GM15510 (cell line): ENCODE data around the gene HIVEP3.

Source experiments
- POLR2A ChIP-seq: IDR thresholded peaks from 3 replicates; pipeline ENCODE4 v1.6.1; 2011; ENCODE audit warnings: borderline replicate concordance; ENCODE audit not compliant: insufficient read length; ENCODE audit errors: extremely low read depth

Gene HIVEP3

DNA sequence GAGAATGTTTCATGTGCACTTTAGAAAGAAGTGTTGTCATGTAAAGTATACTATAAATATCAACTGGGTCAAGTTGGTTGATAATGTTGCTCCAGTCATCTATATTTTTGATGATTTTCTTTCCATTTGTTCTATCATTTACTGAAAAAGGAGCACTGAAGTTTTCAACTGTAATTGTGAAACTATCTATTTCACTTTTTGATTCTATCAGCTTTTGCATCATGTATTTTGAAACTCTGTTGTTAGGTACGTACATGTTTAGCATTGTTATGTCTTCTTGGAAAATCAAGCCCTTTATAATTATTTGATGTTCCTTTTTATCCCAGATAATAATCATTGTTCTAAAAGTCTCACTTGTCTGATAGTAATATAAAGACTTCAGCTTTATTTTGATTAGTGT, 14.4 kb upstream of the HIVEP3 start:
- TF ChIP-seq POLR2A = no peak

GRCh38 chr1:41931578-41931977, 12.9 kb upstream of the HIVEP3 start:
- TF ChIP-seq POLR2A = no peak

- TF ChIP-seq POLR2A = no peak
Observed at GRCh38 chr1:41927118-41927517, 8.4 kb upstream of the HIVEP3 start.

- no peak for TF ChIP-seq POLR2A
Observed at GRCh38 chr1:41925712-41926111, 7.0 kb upstream of the HIVEP3 start.

- TF ChIP-seq POLR2A = no peak
Observed at GRCh38 chr1:41924911-41925310, 6.2 kb upstream of the HIVEP3 start.

DNA sequence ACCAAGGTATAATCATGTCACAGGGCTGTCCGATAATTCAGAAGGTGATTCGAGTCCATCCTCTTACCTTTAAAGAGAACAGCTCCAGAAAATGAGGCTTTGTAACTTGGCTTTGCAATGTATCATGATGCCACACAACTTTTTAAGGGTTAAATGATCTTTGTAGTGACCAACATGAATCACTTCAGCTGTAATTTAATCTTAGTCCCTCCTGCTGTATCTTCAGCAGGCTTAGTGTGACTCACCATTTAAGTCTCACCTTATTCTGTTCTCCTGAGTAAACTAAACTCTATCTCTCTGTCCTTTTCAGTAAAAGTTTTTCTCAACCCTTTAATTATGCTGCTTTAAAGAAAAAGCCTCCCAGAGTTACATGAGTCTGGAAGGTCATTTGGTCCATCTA, 1.9 kb upstream of the HIVEP3 start:
- TF ChIP-seq POLR2A = no peak

DNA sequence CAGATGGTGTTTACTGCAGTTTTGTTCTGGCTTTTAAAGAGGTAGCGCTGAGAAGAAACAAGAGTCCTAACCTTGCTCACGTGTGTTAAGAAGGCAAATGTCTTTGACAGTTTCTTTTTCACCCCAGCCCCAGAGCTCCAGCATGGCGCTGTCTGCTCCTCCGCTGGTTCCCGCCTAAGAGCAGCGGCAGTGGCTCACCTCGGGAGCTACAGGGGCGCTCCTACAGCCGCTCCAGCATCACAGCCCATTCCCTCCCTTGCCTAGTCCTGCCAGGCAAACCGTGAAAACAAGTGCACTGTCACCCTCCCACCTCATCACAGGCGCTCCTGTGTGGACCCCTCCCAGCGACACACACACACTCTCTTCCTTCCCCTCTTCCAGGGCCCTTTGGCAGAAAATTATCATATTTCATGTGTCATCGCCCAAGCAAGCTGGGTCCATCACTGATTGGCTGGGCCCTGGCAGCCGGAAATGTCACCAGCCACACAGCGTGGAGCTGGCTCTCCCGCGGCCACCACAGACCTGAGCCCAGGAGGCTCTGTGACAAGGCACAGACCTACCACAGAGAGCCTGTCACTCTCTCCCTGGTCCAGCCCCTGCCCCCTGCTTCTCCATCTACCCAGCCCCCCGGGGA, 1.2 kb upstream of the HIVEP3 start:
- no peak for TF ChIP-seq POLR2A

- TF ChIP-seq POLR2A = no peak
Observed at GRCh38 chr1:41919131-41919530, 409 bp upstream of the HIVEP3 start.

DNA sequence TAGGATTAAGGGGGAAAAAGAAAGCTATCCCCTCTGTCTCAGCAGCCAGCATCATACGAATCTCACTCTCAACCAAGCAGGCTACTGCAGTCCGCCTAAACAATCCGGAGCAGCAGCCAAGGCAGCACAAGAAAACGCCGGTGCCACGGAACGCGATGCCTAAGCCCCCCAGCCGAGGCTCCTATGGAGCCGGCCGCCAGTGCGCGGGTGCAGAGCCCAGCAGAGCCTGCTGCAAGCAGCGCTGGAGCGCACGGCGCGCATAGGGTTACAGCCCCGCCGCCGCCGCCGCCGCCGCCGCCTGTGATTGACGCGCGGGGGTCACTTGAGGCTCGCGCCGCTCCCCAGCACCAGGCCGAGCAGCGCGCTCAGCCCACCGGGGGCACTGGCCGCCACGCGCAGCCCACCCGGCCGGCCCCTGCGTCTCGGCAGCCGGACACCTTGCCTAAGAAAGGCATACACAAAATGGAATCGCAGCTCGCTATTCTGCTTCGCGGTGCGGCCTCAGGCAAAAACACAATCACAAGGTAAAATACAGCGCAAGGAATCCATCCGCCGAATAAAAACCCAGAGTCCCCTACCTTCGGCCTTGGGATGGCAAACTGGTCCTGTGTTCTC, 780 bp downstream of the HIVEP3 start:
- TF ChIP-seq POLR2A = no peak

GRCh38 chr1:41917076-41917475, 1.6 kb downstream of the HIVEP3 start:
- no peak for TF ChIP-seq POLR2A

DNA sequence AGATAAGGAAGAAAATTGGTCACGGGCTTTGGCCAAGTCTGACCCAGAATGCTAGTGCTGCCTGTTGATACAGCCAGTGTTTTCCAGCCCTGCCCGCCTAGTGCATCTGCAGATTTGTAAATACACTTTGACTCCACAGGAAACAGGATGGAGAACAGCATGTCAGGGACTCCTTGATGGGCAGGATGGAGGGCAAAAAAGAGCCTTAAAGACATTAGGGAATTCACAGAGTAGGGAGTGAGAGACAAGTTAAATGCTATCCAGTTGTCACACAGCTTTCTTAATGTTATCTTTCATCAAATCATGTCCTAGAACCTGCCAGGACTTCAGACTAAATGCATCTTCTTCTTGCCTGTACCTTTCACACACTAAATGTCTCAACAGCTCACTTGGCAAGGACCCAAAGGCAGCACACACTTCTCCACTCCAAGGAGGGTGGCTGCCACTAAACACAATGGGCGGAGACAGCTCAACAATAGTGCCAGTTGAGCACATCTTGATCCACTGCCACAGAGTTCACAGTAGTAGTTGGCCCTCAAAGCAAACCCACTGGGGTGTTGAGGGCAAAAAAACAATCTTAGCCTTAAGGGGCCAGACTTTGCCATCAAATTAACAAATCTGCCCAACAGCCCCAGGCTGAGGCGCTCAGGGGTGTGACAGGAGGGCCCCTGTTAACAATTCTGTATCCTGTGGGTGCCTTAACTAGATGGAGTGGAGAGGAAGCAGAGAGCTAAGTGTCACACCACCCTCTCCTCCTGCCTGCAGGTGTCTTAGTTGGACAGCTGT, 2.7 kb downstream of the HIVEP3 start:
- no peak for TF ChIP-seq POLR2A

DNA sequence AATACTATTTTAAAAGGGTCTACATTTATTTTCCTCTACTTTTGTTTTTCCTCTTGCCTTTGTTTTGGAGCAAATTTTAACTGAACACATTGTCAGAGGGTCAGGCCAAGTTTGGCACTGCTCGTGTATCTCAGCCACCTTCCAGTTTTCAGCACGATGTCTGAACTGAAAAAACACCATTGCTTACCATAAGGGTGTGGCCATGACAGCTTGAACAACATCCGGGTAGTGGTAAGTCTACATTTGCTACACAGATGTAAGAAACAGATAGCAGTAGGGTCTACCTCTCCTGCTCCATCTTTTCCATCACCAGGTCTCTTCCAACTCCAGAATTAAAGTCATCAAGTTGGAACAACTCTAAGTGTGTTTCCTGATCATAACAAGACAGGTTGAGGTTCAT, 4.2 kb downstream of the HIVEP3 start:
- no peak for TF ChIP-seq POLR2A

- TF ChIP-seq POLR2A = no peak
Observed at GRCh38 chr1:41913014-41913413, 5.7 kb downstream of the HIVEP3 start.

GRCh38 chr1:41908288-41908895, 10.3 kb downstream of the HIVEP3 start:
- no peak for TF ChIP-seq POLR2A

- TF ChIP-seq POLR2A = no peak
Observed at GRCh38 chr1:41907446-41907845, 11.3 kb downstream of the HIVEP3 start.

- TF ChIP-seq POLR2A = no peak
Observed at GRCh38 chr1:41906943-41907342, 11.8 kb downstream of the HIVEP3 start.

- no peak for TF ChIP-seq POLR2A
Observed at GRCh38 chr1:41905093-41905675, 13.5 kb downstream of the HIVEP3 start.
